GM19035 (cell line): Measurements from ENCODE around the gene ACKR2.
"Not testable (repeated sequence)": the region's sequence is repeated elsewhere in the genome, so short reads cannot be mapped to it uniquely, and the experiment has no call there.

ENCODE experiments used
- ATAC-seq: cut with Tn5 transposase; IDR thresholded peaks from one replicate; pipeline ENCODE4 v1.9.1; 2021; ENCODE audit not compliant: unreplicated experiment

ACKR2 gene

DNA sequence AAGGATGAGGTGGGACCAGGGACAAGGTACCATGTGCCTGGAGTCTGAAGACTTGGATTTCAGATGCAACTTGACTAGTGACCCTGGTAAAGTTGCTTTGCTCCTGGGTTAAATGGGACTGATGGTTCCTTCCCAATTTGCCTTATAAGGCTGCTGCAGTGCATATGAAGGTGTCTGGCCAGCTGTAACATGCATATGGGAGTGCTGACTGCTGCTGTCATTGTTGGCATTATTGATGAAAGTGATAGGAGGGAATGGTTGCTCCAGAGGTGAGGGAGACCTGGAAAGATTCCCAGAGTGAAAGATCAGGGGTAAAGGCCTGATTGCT is 45.9 kb downstream of the ACKR2 start:
- no peak for ATAC-seq

DNA sequence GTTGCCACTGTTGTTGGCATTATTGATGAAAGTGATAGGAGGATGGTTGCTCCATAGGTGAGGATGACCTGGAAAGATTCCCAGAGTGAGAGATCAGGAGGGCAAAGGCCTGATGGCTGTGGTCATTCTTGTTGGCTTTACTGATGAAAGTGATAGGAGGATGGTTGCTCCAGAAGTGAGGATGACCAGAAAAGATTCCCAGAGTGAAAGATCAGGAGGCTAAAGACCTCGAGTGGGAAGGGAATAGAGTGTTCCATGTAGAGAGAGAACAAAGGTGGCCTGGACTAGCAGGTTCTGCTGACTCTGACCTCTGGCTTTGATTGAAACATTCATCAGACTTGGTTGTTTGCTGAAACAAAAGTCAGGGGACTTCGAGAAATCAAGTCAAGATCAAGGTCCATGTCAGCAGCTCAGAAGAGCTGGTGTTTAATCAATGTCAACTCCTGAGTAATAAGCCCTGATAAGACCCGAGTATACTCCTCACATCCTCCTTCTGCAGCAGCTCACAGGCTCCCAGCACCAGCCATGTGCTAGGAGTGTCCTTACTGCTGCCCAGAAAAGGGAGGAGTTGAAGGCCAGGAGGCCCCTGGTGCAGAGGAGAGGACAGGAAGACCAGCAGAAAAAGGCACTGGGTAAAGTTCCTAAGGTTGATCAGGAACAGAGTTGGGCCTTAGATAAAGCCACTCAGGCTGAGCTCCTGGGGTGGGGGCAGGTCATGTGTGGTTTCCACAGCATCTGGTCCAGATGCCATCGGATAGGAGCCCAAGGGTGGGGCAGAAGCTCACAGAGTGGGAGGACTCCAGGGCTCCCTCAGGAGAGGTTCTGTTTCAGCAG is 46.5 kb downstream of the ACKR2 start:
- ATAC-seq, result no peak

DNA sequence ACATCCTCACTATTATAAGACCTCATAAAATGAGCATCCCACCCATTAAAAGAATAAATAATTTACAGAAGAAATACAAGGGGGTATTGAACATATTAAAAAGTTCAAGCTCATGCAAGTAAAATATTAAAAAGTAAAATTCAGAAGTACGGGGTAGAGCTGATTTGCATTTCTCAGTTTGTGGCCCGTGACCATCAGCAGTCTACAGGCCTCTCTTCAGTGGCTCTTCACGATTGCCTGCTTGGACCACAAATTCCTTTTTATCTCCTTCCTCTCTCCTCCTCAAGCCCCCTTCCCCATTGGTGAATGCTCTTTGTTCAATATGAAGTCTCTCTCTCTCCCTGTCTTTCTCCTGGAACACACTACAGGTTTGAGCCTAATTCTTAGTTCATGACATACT is 47.3 kb downstream of the ACKR2 start:
- ATAC-seq, result no peak

DNA sequence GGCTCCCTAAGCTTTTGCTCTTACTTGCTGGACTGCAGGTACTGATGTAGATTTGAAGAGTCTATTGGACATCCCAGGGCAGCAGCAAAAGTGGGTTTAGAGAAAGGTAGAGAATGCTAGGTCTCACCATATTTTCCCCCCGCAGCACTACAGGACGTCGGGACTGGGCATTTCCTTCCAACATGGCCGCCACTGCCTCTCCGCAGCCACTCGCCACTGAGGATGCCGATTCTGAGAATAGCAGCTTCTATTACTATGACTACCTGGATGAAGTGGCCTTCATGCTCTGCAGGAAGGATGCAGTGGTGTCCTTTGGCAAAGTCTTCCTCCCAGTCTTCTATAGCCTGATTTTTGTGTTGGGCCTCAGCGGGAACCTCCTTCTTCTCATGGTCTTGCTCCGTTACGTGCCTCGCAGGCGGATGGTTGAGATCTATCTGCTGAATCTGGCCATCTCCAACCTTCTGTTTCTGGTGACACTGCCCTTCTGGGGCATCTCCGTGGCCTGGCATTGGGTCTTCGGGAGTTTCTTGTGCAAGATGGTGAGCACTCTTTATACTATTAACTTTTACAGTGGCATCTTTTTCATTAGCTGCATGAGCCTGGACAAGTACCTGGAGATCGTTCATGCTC is 55.2 kb downstream of the ACKR2 start:
- ATAC-seq, result no peak

DNA sequence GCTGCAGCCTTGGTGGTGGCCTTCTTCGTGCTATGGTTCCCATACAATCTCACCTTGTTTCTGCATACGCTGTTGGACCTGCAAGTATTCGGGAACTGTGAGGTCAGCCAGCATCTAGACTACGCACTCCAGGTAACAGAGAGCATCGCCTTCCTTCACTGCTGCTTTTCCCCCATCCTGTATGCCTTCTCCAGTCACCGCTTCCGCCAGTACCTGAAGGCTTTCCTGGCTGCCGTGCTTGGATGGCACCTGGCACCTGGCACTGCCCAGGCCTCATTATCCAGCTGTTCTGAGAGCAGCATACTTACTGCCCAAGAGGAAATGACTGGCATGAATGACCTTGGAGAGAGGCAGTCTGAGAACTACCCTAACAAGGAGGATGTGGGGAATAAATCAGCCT is 56.0 kb downstream of the ACKR2 start:
- ATAC-seq, result no peak

DNA sequence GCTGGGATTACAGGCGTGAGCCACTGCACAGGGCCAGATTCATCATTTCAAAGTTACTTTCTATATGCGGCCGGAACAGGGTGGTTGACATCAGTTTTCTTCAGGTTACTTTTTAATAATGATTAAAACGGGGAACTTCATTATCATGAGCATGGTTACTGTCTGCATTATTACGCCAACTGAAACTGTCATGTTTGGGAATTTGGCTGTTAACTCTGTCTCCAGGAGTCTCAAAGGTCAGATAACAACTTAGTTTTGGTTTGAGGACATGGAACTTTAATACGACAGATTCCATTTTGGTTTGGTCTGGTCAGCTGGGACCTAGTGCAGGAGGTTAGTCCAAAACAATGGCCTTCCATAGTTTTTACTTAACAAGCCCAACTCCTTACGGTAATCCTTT is 57.9 kb downstream of the ACKR2 start:
- ATAC-seq, result no peak

DNA sequence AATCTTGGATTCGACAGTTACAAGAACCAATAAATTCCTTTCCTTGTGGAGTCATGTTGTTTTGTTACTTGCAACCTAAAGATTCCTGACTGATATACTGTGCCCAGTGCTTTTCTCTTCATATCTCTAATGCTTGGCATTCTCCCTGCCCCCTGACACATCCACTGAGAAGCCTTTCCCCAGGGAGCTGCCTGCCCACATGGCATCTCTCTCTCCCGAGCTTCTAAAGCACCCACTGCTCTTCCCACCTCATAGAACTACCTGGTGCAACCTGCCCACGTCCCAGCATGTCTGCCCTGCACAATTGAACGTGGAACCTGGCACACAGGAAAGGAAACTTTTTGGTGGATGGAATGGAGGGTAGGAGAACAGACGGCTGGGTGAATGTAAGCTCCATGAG is 59.6 kb downstream of the ACKR2 start:
- ATAC-seq, result no peak

DNA sequence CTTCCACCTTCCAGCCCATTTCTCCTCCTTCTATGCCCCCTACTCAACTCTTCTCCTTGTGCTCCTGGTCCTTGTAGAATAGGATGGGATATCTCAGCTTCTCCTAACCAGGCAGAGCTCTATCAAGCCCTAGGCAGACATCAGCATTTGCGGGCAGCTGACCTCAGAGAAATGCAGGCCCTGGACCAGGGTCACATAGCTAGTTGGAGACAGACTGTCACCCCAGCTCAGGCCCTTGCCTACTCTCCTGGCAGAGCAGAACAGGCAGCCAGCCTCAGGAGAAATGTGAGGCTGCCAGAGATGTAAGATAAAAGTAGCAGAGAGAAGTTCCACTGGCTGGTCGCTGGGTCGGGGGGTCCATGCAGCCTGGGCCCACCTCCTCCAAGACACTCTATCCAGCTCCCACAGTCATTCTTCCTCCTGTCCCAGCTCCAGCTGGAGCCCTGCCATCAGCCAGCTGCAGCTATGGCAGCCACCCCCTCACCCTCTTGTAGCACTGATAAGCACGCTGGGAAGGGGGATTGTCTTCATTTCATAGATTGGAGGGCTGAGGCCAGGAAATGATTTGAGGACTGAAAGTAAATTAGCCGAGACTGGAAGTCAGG is 62.4 kb downstream of the ACKR2 start:
- no peak for ATAC-seq

DNA sequence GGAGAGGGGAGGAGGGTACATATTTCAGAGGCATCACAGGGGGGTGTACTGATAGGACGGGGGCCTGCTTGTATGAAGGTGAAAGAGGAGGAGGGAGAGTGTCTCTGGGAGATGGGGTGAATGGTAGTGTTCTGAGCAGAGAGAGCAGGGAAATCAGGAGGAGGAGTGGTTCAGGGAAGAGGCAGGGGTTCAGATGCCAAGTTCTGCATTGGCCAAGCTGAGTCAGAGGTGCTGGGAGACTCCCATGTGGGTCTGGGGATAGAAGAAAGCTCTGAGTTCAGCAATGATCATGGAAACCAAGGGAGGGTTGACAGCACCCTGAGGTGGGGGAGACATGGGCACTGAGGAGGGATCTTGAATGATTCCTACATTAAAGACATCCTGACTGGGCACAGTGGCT is 63.5 kb downstream of the ACKR2 start:
- no peak for ATAC-seq

DNA sequence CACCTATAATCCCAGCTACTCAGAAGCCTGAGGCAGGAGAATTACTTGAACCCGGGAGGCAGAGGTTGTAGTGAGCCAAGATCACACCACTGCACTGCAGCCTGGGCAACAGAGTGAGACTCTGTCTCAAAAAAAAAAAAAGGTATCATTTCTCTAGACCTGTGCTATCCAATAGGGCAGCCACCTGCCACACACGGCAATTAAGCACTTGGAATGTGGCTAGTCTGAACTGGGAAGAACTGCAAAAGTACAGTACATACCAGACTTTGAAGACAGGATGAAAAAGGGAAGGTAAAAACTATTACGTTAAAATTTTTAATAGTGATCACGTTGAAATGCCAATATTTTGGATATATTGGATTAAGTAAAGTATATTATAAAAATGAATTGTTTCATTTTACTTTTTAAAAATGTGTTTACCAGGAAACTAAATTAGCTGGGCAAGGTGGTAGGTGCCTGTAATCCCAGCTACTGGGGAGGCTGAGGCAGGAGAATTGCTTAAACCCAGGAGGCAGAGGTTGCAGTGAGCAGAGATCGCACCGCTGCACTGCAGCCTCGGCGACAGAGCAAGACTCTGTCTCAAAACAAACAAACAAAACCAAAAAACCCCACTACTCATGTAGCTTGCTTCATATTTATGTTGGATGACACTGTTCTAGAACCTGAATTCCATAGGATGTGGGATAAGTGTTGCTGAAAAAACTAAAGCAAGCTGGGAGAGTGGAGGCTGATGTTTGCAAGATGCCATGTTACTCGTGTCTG is 64.2 kb downstream of the ACKR2 start:
- ATAC-seq, result no peak

DNA sequence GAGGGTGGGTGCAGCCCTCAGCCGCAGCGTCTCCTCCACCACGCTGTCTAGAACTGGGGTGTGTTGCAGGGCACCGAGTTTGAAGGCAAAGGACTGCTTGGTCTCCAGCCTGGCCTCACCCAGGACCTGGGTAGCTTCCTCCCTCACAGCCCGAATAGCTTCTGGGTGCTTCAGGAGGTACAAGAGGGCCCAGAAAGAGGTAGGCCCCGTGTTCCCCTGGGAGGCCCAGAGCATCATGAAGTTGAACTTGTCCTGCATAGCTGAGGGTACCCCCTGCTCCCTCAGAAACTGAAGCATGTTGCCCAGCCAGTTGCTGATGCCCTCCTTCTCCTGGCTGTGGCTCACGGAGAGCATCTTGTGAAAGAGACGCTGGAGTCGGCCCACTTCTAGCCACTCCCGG is 65.5 kb downstream of the ACKR2 start:
- no peak for ATAC-seq

DNA sequence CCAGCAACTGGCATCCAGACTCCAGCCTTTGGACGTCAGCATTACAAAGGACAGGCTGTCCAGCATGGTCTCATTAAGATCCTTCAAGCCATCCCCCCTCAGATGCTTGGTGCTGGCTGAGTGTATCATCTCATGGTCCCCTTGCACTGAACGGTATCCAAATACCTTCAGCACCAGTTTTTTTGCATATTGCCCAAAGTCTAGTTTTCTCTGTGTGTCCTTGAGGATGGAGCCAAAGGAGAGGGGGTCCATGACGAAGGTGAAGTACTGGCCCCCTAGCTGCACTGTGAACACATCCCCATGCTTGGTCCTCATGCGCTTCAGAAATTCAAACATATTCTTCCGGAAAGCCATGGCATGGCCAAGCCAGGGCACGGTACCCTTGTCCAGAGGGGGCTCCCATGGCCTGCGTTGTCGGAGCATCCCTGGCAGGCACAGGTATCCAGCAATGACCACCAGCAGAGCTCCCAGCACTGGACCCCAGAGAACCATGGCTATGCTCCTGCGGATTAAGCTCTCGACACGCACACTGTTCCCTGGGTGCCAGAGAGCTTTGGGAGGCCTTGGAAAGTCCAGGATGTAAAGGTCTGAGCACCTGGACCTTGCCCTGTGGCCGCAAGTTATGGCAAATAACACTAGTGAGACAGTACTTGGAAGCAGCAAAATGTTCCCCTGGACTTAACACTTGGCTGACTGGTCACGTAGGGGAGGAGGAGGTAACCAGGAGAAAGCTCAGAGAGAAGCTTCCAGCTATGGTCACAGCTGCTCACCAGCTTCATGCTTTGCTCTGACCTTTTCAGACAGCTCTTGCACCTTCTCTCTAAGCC is 66.3 kb downstream of the ACKR2 start, which contains the start of gene CYP8B1:
CYP8B1 (minus strand) TSS at position 555 of the 827 bp plus-strand sequence; CDS start at position 492, 63 bp downstream.
- no peak for ATAC-seq

DNA sequence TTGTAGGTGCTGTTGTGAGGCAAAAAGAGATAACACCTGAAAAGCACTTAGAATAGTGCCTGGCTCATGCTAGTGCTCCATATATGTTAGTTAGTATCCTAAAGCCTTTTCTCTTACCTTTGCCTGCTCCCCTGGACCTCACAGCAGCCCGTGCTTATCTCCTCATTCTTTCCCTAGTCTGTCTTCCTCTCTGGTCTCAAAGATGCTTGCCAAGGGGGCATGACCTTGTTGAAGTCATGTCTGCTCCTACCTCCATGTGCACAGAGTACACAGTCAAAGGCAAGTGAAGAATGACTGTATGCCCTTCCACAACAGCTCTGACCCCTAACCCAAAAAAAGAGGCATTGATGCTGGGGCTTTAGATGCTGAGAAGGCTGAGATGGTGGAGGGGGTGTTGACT is 67.2 kb downstream of the ACKR2 start:
- ATAC-seq, result no peak

DNA sequence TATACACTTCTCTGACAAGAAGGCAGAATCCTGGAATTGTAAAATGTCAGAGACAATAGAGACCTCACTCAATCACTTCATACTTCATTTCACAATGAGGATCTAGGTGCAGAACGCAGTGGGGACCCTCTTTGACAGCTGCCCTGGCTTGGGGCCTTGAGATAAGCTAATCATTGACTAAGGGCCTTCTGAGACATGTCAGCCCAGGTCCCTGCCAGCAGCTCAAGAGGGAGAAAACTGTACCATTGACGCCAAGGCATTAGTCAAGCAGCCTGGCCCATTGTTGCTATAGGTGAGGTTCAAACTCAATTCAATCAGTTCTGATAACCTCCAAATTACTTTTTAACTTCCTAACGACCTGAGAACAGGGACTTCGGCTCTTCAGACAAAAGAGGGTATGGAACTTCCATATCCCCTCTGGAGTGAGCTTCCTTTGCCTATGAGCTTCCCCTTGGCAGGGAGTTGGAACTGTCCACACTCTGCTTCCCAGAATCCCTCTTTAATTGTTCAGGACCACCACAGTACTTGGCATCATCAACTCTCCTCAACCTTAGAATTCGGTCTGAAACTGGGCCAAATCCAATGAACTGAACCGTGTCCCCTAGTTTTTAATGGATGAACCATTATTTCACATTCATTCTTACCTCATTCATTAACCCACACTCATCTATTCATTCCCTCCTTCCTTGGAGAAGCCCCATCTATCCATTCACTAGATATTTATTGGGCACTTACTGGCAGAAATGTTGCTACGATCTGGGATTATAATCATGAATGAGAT is 67.9 kb downstream of the ACKR2 start:
- no peak for ATAC-seq

DNA sequence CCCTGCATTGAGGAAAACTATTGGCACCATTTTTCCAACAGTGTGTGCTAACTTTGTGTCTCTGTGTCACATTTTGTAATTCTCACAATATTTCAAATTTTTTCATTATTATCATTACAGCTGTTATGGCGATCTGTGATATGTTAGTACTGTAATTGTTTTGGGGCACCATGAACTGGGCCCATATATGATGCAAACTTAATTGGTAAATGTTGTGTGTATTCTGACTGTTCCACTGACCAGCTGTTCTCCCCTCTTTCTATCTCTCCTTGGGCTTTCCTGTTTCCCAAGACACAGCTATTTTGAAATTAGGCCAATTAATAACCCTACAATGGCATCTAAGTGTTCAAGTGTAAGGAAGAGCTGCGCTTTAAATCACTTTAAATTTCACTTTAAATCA is 68.6 kb downstream of the ACKR2 start:
- ATAC-seq, result no peak

DNA sequence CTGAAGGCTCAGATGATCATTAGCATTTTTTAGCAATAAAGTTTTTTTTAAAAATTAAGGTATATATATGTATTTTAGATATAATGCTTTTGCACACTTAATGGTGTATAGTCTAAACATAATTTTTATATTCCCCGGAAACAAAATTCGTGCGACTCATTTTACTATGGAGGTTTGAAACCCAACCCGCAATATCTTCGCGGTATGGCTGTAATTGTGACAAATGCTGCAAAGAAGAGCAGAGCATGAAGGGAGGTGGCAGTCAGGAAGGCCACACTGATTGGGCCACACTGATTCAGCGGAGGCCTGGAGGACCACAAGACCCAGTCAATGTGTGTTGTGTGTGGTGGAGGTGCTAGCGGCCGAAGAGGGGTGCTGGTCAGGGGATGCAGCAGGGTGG is 70.9 kb downstream of the ACKR2 start:
- no peak for ATAC-seq

DNA sequence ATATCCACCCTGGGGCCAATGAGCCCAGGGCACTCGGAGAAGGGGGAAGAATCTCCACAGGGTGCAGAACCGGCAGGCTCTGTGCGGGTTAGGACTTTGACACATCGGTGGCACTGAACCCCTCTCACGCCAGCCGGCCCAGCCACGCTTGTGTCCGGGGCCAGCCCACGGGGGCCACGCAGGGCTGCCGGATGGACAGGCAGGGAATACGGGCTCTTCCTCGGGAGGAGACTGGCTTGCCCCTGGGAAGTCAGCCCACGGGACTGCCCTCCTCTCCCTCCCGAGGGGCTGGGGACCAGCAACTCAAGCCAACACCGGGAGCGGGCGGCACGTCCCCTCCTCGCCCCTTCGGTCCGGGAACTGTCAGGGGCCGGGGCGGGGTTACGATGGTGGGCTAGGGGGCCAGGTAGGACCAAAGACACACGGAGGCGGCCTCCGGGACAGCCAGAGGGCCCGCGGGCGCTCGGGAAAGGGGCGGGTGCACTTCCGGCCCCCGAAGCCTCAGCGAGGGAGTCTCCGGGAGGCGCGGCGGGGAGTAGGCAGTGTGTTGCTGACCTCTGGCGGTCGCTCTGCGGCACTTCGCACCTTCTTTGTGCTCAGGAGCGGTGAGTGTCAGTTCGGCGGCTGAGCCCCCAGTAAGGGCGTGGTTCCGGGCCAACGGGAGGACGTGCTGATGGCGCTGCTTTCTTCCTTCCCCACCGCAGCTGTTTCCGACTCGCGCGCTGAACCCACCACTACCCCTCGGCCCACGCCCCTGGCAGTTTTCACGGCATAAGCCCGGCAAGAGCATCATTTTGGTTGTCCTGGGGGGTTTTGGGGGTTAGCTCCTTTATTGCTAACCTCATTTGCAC is 71.6 kb downstream of the ACKR2 start:
- peak; percentile 99 for ATAC-seq

DNA sequence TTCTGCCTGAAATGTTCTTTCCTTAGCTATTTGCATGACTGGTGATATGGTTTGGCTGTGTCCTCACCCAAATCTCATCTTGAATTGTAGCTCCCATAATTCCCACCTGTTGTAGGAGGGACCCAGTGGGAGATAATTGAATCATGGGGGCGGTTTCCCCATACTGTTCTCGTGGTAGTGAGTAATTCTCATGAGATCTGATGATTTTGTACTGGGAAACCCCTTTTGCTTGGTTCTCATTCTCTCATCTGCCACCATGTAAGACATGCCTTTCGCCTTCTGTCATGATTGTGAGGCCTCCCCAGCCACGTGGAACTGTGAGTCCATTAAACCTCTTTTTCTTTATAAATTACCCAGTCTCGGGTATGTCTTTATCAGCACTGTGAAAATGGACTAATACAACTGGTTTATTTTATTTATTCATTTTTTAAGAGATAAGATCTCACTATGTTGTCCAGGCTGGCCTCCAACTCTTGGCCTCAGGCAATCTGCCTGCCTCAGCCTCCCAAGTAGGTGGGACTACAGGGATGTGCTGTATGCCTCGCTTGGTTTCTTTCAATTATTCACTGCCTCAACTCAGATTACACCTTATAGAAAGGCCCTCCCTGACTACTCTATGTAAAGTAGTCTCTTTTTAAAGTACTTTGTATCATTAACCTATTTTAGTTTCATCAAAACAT is 74.1 kb downstream of the ACKR2 start:
- not testable (repeated sequence) for ATAC-seq
